HEK293T (cell line): ENCODE results near the gene CXCL1.

Experiments used
- CTCF ChIA-PET: fragments of 350-600 bp; formaldehyde crosslinking; extraction: SDS; loops from one replicate; lab custom pipeline; 2021; ENCODE audit warnings: antibody characterized with exemption, inconsistent platforms; lab: Yijun Ruan, JAX
- POLR2A ChIA-PET: fragments of 350-600 bp; formaldehyde crosslinking; extraction: SDS; loops from one replicate; lab custom pipeline; 2020; ENCODE audit warnings: antibody characterized with exemption, inconsistent platforms; lab: Yijun Ruan, JAX
- DNase-seq: peaks from one replicate; pipeline ENCODE4 v3.0.0; 2012; ENCODE audit warnings: mixed read lengths; ENCODE audit errors: extremely low spot score
- ARNT ChIP-seq: fragments of 450-650 bp; IDR thresholded peaks from 2 replicates; pipeline ENCODE4 v1.6.1; 2017; ENCODE audit warnings: mild to moderate bottlenecking
- BHLHE40 ChIP-seq: fragments of 450-650 bp; IDR thresholded peaks from 2 replicates; pipeline ENCODE4 v1.6.1; 2016; ENCODE audit warnings: mild to moderate bottlenecking, moderate library complexity, borderline replicate concordance
- CTBP1 ChIP-seq: fragments of 450-650 bp; IDR thresholded peaks from 2 replicates; pipeline ENCODE4 v1.6.1; 2016; ENCODE audit warnings: borderline replicate concordance
- ELF4 ChIP-seq: fragments of 450-650 bp; IDR thresholded peaks from 2 replicates; pipeline ENCODE4 v1.6.1; 2017; ENCODE audit warnings: antibody characterized with exemption
- FOXA1 ChIP-seq: fragments of 450-650 bp; IDR thresholded peaks from 2 replicates; pipeline ENCODE4 v1.6.1; 2016; ENCODE audit warnings: mild to moderate bottlenecking
- FOXK2 ChIP-seq: fragments of 450-650 bp; IDR thresholded peaks from 2 replicates; pipeline ENCODE4 v1.6.1; 2016; ENCODE audit warnings: mild to moderate bottlenecking
- FOXM1 ChIP-seq: fragments of 450-650 bp; IDR thresholded peaks from 2 replicates; pipeline ENCODE4 v1.6.1; 2017; ENCODE audit warnings: mild to moderate bottlenecking, borderline replicate concordance
- HDGF ChIP-seq: fragments of 450-650 bp; IDR thresholded peaks from 2 replicates; pipeline ENCODE4 v1.6.1; 2017; ENCODE audit warnings: antibody characterized with exemption, borderline replicate concordance
- L3MBTL2 ChIP-seq: fragments of 450-650 bp; conservative IDR thresholded peaks from 2 replicates; pipeline ENCODE4 v1.6.1; 2016; ENCODE audit warnings: mild to moderate bottlenecking
- LEF1 ChIP-seq: fragments of 450-650 bp; IDR thresholded peaks from 2 replicates; pipeline ENCODE4 v1.6.1; 2017; ENCODE audit warnings: mild to moderate bottlenecking, borderline replicate concordance
- NFRKB ChIP-seq: fragments of 450-650 bp; IDR thresholded peaks from 2 replicates; pipeline ENCODE4 v1.6.1; 2016; ENCODE audit warnings: mild to moderate bottlenecking, moderate library complexity
- SP1 ChIP-seq: fragments of 450-650 bp; IDR thresholded peaks from 2 replicates; pipeline ENCODE4 v1.6.1; 2017
- SUZ12 ChIP-seq: fragments of 450-650 bp; IDR thresholded peaks from 2 replicates; pipeline ENCODE4 v1.6.1; 2016; ENCODE audit warnings: mild to moderate bottlenecking
- TARDBP ChIP-seq: fragments of 450-650 bp; IDR thresholded peaks from 2 replicates; pipeline ENCODE4 v1.6.1; 2016
- ZNF384 ChIP-seq: fragments of 450-650 bp; IDR thresholded peaks from 2 replicates; pipeline ENCODE4 v1.6.1; 2016
- TF ChIP-seq, protein P1 (sequence below): fragments of 450-650 bp; IDR thresholded peaks from 2 replicates; pipeline ENCODE4 v1.6.1; 2016

The CXCL1 gene

GRCh38 chr4:73908965-73909364 lies 39.8 kb downstream of the CXCL1 start:
- POLR2A ChIA-PET: no interaction called here
- TF ChIP-seq TARDBP (no peak), ZNF384 (no peak), LEF1 (no peak), L3MBTL2 (no peak), FOXM1 (no peak), CTBP1 (no peak), BHLHE40 (no peak), SP1 (no peak), ELF4 (no peak), FOXK2 (no peak), FOXA1 (no peak), ARNT (no peak), HDGF (no peak), SUZ12 (no peak), NFRKB (no peak)
- TF ChIP-seq, protein P1, sequence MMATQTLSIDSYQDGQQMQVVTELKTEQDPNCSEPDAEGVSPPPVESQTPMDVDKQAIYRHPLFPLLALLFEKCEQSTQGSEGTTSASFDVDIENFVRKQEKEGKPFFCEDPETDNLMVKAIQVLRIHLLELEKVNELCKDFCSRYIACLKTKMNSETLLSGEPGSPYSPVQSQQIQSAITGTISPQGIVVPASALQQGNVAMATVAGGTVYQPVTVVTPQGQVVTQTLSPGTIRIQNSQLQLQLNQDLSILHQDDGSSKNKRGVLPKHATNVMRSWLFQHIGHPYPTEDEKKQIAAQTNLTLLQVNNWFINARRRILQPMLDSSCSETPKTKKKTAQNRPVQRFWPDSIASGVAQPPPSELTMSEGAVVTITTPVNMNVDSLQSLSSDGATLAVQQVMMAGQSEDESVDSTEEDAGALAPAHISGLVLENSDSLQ: no peak
- DNase-seq: no peak
- CTCF ChIA-PET: interaction anchor here (0.6 kb wide), 1 partner anchor 19 kb away, joined by 9 read pairs; no protein-coding TSS in a partner anchor

- TF ChIP-seq, protein P1: no peak
- TF ChIP-seq ELF4: no peak
- TF ChIP-seq CTBP1: no peak
- no peak for TF ChIP-seq LEF1
- no peak for TF ChIP-seq SUZ12
- no peak for TF ChIP-seq BHLHE40
- no peak for TF ChIP-seq ARNT
- TF ChIP-seq HDGF: no peak
- TF ChIP-seq ZNF384: no peak
- no peak for TF ChIP-seq L3MBTL2
- no peak for TF ChIP-seq FOXK2
- TF ChIP-seq TARDBP: no peak
- no peak for TF ChIP-seq NFRKB
- DNase-seq: no peak
- ChIA-PET POLR2A (no interaction called here), CTCF (no interaction called here)
These were observed 42.6 kb downstream of the CXCL1 start for GRCh38 chr4:73911746-73912145.

- TF ChIP-seq NFRKB (no peak), SUZ12 (no peak), FOXM1 (no peak), BHLHE40 (no peak), CTBP1 (no peak), ELF4 (no peak), FOXK2 (no peak), ZNF384 (no peak), LEF1 (no peak), SP1 (no peak), ARNT (no peak), L3MBTL2 (no peak), HDGF (no peak)
- TF ChIP-seq, protein P1: no peak
- no peak for DNase-seq
- ChIA-PET POLR2A (no interaction called here), CTCF (no interaction called here)
These were observed 43.0 kb downstream of the CXCL1 start for GRCh38 chr4:73912191-73912590.

DNA sequence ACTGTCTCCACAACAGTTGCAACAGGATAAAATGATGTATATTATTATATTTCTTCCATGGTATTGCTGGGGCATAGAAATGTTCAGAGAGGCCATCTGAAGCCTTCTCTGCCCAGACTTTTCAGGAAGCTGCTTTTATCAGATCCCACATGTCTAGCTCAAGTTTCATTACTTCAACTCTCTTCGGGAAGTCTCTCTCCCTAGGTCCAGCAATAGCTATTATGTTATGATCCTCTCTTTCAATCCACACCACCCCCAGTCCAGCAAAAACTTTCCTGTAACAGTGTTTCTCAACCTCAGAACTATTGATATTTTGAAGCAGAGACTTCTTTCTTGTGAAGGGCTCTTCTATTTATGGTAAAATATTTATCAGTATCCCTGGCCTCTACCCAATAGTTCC lies 44.9 kb downstream of the CXCL1 start:
- no peak for DNase-seq
- ChIA-PET POLR2A (no interaction called here), CTCF (no interaction called here)
- no peak for TF ChIP-seq BHLHE40
- TF ChIP-seq ZNF384: no peak
- TF ChIP-seq FOXA1: no peak
- no peak for TF ChIP-seq ARNT
- TF ChIP-seq SUZ12: no peak
- TF ChIP-seq L3MBTL2: no peak
- no peak for TF ChIP-seq HDGF
- TF ChIP-seq FOXK2: no peak
- TF ChIP-seq TARDBP: no peak
- TF ChIP-seq SP1: no peak
- TF ChIP-seq, protein P1: no peak
- TF ChIP-seq CTBP1: no peak
- no peak for TF ChIP-seq ELF4
- no peak for TF ChIP-seq NFRKB
- no peak for TF ChIP-seq FOXM1

DNA sequence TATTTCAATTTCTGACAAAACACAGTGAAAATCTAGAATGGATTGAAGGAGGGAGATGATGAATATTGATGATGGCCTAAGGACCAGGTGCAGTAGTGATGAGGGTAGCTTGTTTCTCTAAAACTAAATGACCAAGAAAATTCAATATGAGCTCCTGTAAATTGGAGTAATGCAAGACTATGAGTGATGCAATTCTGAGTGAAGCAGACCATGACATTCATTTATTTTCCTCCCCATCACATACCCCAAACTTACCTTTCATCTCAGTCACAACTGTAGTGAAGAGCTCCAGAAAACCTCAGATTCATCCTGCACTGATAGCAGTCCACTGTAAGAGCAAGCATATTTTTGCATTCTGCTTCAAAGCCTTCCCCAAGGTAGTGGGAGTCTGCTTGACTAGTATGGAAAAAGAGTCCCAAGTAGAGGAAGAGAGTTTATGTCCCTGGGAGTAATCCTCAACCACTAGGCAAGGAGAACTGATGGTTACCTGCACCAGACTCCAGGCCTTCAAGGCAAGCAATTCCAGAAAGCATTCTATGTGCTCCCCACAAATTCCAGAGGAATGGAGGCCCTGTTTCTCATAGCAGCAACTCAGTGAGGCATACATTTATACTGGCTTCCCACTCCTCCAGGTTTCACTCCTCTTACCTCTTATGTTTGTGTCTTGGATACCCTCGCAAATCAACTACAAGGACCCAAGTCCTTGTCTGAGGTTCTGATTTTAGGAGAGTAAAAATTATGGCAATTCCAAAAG lies 47.2 kb downstream of the CXCL1 start:
- TF ChIP-seq BHLHE40 (no peak), ARNT (no peak), LEF1 (no peak), HDGF (no peak), FOXK2 (no peak), CTBP1 (no peak), TARDBP (no peak), SP1 (no peak), FOXM1 (no peak), NFRKB (no peak), ELF4 (no peak), L3MBTL2 (no peak), FOXA1 (no peak), SUZ12 (no peak), ZNF384 (no peak)
- TF ChIP-seq, protein P1: no peak
- ChIA-PET CTCF (no interaction called here), POLR2A (no interaction called here)
- no peak for DNase-seq
